ENCODE measurements around the gene SCRN3.
"Not testable (repeated sequence)": the region's sequence is repeated elsewhere in the genome, so short reads cannot be mapped to it uniquely, and the experiment has no call there.

Gene SCRN3

GRCh38 chr2:174383796-174384195 lies 11.7 kb upstream of the SCRN3 start:
- no peak for TF ChIP-seq CTCF (IDR thresholded peaks at IDR 0.05; ENCODE audit: insufficient read depth, low read length, poor library complexity, severe bottlenecking)
- no peaks in the 10 kb centered on the region for H3K27me3 ChIP-seq (replicated peaks; ENCODE audit: control insufficient read depth, insufficient read depth, low read length)
- peaks cover 4% of the 10 kb centered on the region for H3K36me3 ChIP-seq (ENCODE audit: control insufficient read depth, insufficient read depth, low read length)
- H3K4me3 ChIP-seq (replicated peaks; ENCODE audit: low read depth, low read length): no peak overlapping the region
- DNase-seq (ENCODE audit: extremely low read depth, insufficient read length): peak; percentile 8

DNA sequence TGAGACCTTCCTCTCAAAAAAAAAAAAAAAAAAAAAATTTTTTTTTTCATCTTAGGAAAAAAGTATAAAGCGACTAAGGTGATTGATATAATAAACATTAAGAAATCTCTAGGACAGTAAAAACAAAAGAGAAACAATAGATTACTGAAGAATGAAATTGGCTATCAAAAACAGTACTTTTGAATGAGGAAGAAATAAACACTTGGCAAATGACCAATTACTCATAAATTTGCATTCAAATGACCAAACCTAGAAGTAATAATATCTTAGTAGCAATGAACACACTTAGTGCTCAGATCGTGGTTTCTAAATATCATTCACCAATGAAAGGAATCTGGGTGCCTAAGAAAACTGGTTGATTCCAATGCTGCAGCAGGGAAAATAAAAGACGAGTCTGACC lies 10.3 kb upstream of the SCRN3 start:
- no peak for TF ChIP-seq CTCF (IDR thresholded peaks at IDR 0.05; ENCODE audit: insufficient read depth, low read length, poor library complexity, severe bottlenecking)
- Histone ChIP-seq H3K4me3 (replicated peaks; ENCODE audit: low read depth, low read length) (no peak overlapping the region), H3K27me3 (replicated peaks; ENCODE audit: control insufficient read depth, insufficient read depth, low read length) (no peaks in the 10 kb centered on the region), H3K36me3 (ENCODE audit: control insufficient read depth, insufficient read depth, low read length) (peaks cover 3% of the 10 kb centered on the region)
- no peak for DNase-seq (ENCODE audit: extremely low read depth, insufficient read length)

GRCh38 chr2:174388706-174389105 lies 6.8 kb upstream of the SCRN3 start:
- H3K27me3 ChIP-seq (replicated peaks; ENCODE audit: control insufficient read depth, insufficient read depth, low read length); DNase-seq (ENCODE audit: extremely low read depth, insufficient read length); H3K36me3 ChIP-seq (ENCODE audit: control insufficient read depth, insufficient read depth, low read length); H3K4me3 ChIP-seq (replicated peaks; ENCODE audit: low read depth, low read length): not testable (repeated sequence)

- no peak for DNase-seq (ENCODE audit: extremely low read depth, insufficient read length)
- Histone ChIP-seq H3K27me3 (replicated peaks; ENCODE audit: control insufficient read depth, insufficient read depth, low read length) (no peaks in the 10 kb centered on the region), H3K36me3 (ENCODE audit: control insufficient read depth, insufficient read depth, low read length) (peaks cover 4% of the 10 kb centered on the region), H3K4me3 (replicated peaks; ENCODE audit: low read depth, low read length) (no peak overlapping the region)
- TF ChIP-seq CTCF (IDR thresholded peaks at IDR 0.05; ENCODE audit: insufficient read depth, low read length, poor library complexity, severe bottlenecking): no peak
These were observed 6.0 kb upstream of the SCRN3 start for GRCh38 chr2:174389542-174389941.

DNA sequence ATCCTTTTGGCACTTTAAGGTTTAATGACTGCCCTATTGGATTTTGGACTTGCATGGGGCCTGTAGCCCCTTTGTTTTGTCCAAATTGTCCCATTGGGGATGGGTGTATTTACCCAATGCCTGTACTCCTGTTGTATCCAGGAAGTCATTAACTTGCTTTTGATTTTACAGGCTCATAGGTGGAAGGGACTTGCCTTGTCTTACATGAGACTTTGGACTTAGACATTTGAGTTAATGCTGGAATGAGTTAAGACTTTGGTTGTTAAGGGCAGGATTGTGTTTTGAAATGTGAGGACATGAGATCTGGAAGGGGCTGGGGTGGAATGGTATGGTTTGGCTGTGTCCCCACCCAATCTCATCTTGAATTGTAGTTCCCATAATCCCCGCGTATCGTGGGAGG lies 5.2 kb upstream of the SCRN3 start:
- not testable (repeated sequence) for H3K36me3 ChIP-seq (ENCODE audit: control insufficient read depth, insufficient read depth, low read length); DNase-seq (ENCODE audit: extremely low read depth, insufficient read length); H3K27me3 ChIP-seq (replicated peaks; ENCODE audit: control insufficient read depth, insufficient read depth, low read length); H3K4me3 ChIP-seq (replicated peaks; ENCODE audit: low read depth, low read length)

GRCh38 chr2:174392706-174393105 lies 2.8 kb upstream of the SCRN3 start:
- H3K27me3 ChIP-seq (replicated peaks; ENCODE audit: control insufficient read depth, insufficient read depth, low read length): no peaks in the 10 kb centered on the region
- peaks cover 1% of the 10 kb centered on the region; the same call in 1 of the 2 replicates for H3K36me3 ChIP-seq (ENCODE audit: control insufficient read depth, insufficient read depth, low read length)
- DNase-seq (ENCODE audit: extremely low read depth, insufficient read length): no peak
- no peak for TF ChIP-seq CTCF (IDR thresholded peaks at IDR 0.05; ENCODE audit: insufficient read depth, low read length, poor library complexity, severe bottlenecking)
- H3K4me3 ChIP-seq (replicated peaks; ENCODE audit: low read depth, low read length): no peak overlapping the region

GRCh38 chr2:174395969-174396630 lies 570 bp downstream of the SCRN3 start:
- Histone ChIP-seq H3K4me3 (replicated peaks; ENCODE audit: low read depth, low read length) (peak overlapping the region; percentile 83), H3K27me3 (replicated peaks; ENCODE audit: control insufficient read depth, insufficient read depth, low read length) (no peaks in the 10 kb centered on the region), H3K36me3 (ENCODE audit: control insufficient read depth, insufficient read depth, low read length) (no peaks in the 10 kb centered on the region)
- no peak for TF ChIP-seq CTCF (IDR thresholded peaks at IDR 0.05; ENCODE audit: insufficient read depth, low read length, poor library complexity, severe bottlenecking)
- DNase-seq (ENCODE audit: extremely low read depth, insufficient read length): no peak

Measured in GM06990 (cell line).